C1 segment of cervical spinal cord (tissue), 14 donors: ENCODE measurements around the gene MAGI3.
"Not testable (repeated sequence)": the region's sequence is repeated elsewhere in the genome, so short reads cannot be mapped to it uniquely, and the experiment has no call there.

Source experiments
- DNase-seq, 14 donors: peaks; one replicate each; lab custom pipeline; 2025; lab: John Stamatoyannopoulos, UW

Gene MAGI3

DNA sequence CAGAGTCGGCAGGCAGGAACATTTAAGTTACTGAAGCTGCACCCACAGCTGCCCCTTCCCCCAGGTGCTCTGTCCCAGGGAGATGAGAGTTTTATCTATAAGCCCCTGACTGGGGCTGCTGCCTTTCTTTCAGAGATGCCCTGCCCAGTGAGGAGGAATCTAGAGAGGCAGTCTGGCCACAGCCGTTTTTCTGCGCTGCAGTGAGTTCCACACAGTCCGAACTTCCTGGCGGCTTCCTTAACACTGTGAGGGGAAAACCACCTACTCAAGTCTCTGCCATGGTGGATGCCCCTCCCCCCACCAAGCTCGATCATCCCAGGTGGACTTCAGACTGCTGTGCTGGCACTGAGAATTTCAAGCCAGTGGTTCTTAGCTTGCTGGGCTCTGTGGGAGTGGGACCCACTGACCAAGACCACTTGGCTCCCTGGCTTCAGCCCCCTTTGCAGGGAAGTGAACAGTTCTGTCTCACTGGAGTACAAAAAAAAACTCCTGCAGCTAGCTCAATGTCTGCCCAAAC, 185.5 kb downstream of the MAGI3 start:
- not testable (repeated sequence) for DNase-seq

DNA sequence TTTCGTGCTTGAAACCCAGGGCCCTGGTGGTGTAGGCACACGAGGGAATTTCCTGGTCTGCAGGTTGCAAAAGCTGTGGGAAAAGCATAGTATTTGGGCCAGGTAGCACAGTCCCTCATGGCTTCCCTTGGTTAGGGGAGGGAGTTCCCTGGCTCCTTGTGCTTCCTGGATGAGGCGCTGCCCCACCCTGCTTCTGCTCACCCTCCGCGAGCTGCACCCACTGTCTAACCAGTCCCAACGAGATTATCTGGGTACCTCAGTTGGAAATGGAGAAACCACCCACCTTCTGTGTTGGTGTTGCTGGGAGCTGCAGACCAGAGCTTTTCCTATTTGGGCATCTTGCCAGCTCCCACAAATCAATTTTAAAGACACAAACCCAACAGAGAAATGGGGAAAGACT, 186.0 kb downstream of the MAGI3 start:
- DNase-seq, result no peak

DNA sequence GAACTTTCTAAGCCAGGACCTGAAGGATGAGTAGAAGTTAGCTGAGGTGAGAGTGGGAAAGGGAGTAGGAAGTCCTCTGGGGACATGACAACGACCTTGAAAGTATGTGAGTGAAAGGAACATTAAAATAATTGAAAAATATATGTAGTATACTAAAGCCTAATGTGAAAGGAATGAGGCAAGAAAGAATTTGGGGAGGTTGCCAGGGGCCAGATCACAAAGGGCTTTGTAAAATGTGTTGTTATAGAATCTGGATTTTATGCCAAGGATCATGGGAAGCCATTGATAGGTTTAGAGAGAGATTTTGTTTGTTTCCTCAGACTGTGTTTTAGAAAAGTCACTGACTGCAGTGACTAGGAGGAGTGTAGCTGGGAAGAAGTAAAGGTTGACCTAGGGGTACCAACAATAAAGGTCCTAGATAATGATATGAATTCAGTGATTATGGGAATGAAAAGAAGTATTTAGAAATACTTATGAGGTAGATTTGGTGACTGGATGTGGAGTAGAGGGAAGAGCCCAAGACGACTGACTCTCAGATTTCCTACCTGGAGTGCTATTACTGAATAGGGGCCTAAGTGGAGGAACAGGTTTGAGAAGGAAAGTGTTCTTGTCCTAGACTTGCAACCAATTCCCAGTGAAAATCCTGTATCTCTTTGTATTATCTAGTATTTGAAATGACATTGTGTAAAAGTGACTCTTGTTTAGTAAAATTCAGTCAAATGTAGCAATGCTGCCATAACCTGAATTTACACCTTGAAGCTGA, 189.1 kb downstream of the MAGI3 start:
- no peak for DNase-seq

DNA sequence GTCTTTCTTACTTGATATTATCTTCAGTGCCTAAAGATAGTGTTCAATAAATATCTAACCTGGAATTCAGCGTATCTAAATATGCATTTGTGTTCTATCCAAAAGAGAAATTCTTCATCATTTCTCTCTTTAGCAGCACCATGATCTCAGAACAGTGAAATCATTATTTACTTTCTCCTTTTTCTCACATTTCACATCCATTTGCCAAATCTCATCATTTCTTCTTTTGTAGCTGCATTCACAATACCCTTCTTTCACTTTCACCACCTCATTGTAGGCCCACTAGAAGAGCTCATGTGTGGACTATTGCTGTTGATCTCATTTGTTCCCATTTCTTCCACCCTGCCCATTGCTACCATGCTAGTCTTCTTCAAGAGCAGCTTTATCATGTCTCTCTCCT, 191.0 kb downstream of the MAGI3 start:
- DNase-seq, result no peak

DNA sequence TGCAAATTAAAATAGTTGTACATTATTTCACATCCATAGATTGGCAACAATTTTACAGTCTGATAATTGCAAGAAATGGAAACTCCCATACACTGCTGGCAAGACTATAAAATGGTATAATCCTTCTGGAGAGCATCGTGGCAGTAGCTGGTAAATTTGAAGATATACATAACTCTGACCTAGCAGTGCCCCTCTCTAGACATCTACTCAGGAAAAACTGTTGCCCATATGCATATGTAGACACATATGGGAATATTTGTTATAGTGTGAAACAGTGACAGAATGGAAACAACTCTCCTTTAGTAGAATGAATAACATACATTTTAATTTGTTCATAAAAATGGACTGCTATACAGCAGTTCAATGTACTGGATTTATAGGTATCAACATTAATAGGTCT, 191.8 kb downstream of the MAGI3 start:
- DNase-seq, result no peak

DNA sequence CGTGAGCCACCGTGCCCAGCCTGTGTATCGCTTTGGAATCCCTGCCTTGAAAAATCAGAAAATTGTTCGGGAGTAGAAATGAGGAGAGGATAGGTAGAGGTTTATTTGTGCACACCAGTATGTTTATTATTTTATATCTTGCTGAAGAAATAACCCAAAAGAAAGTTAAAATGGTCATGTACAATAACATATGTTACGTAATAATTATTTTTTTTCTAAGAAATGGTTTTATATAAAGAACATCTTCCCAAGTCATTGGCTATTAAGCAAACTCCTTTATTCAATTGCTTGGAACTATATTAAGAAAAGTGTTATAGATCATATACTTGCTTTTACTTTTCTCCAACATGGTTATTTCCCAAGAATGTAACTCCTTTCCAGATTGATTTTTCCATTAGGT, 197.2 kb downstream of the MAGI3 start:
- DNase-seq, result no peak

DNA sequence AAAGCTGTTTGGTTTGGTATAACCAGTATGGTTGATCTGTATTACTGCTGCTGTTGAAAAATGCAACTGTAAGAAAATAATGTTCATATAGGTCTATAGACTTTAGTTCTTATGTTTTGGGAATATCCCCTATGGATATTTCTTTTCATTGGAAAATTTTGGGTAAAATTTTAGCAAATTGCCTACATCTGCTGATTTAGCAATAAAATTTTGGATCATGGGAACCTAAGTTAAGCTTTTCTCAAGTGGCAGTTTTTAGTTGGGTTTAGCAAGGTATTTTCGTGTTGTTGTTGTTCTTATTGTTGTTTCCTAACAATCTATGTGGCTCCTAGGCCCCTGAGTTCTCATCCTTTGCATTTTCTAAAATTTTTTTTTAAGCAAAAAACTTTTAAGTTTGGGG, 201.9 kb downstream of the MAGI3 start:
- no peak for DNase-seq

DNA sequence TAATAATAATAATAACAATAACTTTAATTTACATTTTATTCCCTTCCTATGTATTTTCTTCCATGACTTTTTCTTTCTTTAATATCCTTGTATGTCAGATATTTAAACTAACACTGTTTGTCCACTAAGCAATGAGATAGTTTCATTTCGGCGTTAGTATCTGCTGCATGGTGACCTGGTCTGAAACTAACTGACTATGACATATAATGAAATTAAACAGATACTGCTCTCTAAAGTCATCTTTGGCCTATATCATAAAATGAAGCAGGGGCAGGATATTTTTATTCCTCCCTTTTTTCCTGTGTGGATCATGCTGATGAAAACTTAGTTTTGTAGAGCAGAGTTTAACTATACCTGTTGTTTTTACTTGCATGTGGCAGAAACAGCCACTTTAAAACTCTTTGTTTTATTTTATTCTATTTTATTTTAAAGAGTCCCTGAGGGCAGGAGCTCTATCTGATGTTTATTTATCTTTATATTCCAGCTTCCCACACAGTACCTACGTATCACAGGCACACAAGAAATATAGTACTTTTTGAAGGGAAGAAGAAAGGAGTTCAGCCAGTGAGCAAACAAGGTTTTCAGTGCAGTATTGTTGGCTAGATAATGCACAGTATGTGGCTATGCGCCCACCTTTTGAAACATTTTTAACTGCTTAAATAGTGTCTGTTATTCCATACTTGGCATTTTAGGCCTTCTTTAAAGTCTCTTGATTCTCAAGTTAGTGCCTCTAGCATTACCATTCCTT, 203.4 kb downstream of the MAGI3 start:
- DNase-seq, result no peak

DNA sequence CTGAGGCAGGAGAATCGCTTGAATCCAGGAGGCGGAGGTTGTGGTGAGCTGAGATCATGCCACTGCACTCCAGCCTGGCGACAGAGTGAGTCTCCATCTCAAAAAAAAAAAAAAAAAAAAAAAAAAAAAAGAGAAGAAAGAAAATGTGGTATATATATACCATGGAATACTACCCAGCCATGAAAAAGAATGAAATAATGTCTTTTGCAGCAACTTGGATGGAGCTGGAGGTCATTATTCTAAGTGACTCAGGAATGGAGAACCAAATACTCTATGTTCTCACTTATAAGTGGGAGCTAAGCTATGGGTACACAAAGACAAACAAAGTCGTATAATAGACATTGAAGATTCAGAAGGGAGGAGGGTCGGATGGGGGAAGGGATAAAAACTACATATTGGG, 214.2 kb downstream of the MAGI3 start:
- DNase-seq, result not testable (repeated sequence)

DNA sequence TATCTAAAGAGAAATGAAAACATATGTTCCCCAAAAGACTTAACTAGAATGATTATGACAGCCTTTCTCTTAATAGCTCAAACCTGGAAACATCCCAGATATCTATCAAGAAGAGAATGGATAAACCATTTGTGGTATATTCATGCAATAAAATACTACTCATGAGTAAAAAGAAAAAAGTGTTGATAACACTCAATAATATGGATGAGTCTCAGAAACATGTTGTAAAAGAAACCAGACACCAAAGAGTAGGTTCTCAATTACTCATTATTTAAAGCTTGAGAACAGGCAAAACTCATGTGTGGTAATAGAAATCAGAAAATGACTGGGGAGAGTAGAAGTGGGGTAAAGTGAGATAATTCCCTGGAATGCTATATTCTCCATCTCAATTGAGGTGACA, 214.8 kb downstream of the MAGI3 start:
- DNase-seq, result no peak

DNA sequence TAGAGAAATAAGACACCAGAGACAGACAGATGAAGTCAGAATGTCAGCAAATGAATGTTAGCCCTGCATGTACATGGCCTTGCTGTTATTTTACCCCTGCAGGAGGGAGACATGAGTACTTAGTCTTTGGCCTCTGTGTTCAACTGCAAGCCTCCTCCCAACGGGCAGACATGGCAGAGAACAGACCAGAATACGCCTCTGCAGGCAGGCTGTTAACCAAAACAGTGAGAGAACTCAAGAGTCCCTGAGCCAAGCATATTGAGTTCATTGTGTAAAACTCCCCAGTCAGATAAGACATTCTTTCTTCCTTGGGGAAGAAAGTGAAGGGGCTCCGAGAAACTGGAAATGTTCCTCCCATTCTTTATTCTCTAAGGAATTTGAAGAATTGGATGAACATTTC, 218.1 kb downstream of the MAGI3 start:
- DNase-seq, result no peak

DNA sequence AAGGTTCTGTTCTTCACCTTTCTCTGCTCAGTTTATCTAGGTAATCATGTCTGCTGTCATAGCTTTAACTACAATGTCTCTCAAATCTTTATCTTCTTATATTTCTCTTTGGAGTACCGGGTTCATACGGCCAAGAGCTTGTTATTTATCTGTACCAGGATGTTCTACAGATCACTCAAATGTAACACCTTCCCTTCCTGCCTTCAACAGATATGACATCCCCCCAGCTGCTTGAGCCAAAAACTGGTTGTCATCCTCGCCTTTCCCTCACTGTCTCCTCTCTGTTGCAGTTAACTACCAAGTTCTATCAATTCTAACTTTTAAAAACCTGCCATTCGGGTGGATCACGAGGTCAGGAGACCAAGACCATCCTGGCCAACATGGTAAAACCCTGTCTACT, 220.1 kb downstream of the MAGI3 start:
- DNase-seq, result no peak

DNA sequence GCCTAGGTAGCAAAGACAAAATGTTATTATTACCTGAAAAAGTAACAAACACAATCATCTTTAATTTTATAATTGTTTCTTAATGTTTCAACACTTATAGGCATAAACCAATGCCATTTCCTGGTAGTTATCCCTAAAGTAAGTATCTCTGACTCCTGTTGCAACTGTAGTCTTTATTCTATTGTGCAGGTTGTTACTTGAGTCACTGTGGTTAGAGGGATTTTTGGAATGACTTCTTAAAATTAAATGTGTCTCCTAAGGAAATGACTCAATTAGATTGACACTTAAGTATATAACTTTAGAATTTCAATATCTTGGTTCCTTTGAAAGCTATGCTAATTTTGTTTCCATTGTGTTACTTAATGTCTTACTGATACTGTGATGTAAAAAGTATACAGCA, 225.1 kb downstream of the MAGI3 start:
- no peak for DNase-seq

DNA sequence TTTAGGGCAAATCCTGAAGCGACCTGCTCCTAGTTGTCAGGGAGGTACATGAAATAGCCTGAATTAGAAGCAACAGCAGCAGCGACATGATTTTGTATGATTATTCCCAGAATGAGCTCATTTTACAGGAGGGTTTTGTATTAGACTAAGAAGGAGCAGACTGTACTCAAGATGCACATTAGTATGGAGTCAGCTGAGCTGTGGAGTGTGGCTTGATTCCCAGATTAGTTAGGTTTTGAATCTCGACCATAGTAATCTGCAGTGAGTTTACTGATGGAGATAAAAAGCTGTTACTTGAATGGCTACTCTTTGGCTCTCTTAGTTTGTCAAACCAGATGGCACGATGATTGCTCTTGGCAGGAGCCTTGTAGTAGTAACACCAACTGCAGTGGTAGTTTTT, 225.8 kb downstream of the MAGI3 start:
- DNase-seq, result peak in 5 of 14 donors; percentile 0 to 91 (median 3)

DNA sequence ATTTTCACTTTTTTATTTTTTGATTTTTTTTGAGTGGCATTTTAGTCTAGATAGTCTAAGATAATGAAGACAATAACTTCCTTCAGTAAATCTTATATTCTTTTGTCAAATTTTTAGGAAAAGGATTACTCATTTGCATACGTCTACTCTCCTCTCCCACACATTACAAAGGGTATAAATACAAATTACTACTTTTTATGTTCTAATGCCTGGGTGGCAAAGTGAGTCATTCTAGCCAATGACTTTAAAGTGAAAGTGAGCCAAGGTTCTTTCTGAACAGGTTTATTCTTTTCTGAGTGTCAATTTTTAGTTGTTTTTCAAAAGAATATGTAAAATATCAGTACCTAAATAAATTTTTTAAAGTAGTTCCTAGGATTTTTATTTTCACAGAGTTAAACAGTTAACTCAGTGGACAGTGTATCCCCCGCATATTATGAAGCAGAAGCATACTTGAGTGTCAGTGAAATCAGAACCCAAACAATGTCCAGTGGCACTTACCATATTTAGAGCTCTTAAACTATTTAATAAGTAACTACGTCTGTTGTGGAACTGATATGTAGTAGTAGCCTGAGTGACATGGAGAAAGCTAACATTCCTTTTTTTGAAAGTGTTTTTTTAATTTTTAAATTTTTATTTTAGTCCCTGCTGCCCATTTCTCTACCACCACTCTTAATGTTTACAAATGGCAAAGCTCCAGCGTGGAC, 227.3 kb downstream of the MAGI3 start:
- no peak for DNase-seq

DNA sequence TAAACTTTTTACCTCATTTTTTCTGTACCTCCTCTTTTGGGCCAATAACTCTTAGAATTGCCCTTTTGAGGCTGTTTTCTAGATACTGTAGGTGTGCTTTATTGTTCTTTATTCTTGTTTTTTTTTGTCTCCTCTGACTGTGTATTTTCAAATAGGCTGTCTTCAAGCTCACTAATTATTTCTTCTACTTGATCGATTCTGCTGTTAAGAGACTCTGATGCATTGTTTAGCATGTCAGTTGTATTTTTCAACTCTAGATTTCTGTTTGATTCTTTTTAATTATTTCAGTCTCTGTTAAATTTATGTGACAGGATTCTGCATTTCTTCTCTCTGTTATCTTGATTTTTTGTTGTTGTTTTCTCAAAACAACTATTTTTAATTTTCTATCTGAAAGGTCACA, 238.7 kb downstream of the MAGI3 start:
- no peak for DNase-seq

DNA sequence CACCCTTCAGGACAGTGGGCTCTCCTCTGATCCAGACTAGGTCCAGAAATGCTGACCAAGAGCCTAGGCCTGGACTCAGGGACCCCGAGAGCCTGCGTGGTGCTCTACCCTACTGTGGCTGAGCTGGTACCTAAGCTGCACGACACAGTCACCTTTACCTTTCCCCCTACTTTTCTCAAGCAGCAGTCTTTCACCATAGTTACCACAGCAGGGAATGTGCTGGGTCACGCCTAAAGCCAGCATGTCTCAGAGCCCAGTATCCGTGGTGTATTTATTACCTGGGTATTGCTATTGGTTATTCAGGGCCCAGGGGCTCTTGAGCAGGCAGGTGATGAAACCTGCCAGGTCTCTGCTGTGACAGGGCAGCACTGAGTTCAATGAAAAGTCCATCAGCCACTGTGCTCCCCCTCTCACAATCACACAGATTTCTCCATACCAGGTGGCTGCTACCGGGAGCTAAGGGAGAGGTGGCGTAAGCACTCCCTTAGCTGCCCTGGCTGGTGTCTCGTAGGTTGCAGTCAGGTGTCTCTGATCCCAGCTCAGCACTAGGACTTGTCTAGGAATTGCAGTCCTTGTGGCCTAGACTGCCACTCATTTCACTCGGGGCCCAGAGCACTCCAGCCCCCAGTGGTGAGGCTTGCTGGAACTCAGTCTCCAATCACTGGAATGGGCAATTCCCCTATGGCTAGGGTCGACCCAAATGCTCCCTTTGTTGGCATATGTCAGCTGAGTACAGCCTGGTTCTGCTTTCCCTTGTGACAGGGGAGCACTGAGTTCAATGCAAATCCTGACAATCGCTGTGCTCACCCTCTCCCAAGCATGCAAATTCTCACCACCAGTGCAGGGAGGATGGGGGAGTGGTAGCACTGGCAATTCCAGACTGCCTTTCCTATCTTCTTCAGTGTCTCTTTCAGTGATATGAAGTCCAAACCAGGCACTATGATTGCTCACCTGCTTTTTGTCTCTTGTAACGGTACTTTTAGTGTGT, 240.3 kb downstream of the MAGI3 start:
- no peak for DNase-seq

DNA sequence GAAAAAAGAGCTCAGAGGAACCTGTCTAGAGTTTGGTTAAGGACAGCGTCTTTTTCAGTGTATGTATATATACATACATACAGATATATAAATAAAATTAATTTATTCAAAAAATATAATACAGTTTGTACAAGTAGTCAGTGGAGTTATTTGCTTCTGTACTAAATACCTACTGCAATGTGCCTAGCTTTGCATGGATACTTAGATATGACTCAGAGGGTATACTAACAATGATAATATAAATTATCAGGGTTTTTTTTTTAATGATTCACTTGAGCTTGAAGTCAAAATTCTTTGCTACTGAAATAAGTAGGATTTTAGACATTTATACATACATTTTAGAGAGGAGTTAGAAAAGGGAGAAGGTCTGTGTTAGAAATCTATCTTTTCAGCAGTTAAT, 251.1 kb downstream of the MAGI3 start:
- no peak for DNase-seq

DNA sequence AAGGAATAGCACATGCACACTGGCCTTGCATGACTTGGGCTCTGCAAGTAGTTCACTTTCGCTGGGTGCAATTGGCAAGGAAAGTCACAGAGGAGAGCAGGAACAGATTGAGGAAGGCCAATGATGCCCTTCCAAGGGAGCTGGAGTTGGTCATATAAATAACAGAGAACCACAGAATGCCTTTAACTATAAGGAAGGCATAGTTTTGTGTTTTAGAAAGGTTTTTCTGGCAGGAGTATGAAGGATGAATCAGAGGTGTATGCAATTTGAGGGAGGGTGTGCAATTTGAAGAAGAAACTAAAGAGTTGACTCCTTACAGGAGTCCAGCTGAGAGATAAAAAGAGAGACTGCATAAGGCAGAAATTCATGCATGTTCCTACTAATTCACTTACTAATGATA, 256.8 kb downstream of the MAGI3 start:
- DNase-seq, result no peak

DNA sequence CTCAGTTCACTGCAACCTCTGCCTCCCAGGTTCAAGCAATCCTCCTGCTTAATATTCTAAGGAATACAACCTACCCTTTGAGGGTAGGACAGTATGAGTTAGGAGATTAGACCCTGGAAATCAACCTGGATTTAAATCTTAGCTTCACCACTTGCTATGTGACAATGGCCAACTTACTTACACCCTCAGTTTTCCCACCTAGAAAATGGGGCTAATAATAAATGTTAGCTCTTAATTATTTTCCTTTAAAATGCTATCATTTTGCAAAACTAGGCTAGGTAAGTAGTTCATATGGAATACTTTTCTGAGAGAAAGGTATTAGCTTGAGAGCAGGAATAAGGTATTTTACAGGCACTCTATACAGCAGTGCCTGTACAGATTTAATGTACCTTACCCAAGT, 258.2 kb downstream of the MAGI3 start:
- no peak for DNase-seq

DNA sequence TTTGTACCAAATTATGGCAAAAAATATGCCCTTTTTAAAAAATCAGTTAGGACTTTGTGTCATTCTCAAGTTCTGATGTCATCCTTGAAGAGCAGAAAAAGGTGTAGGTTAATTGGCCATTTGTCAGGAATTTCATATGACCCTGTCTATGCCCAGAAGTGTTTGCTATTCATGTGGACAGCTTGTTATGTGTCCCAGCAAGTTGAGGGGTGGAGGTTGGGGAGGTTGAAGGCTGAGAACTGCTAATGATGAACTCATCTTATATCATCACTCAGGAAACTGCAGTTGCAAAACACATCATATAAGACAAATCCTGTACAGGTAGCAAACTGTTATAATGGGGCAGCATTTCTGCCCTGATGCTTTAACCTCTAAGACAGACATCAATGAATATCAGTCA, 262.5 kb downstream of the MAGI3 start:
- no peak for DNase-seq
